GM12865 (cell line): ENCODE results near the gene CNN3.

Experiments used
- DNase-seq: peaks from one replicate; pipeline ENCODE4 v3.0.0; 2010; ENCODE audit warnings: low read depth
- H3K4me3 ChIP-seq: 2 replicates; pipeline ENCODE4 v1.5.1; 2011; ENCODE audit warnings: mild to moderate bottlenecking, low read depth, low read length, control low read depth
- CTCF ChIP-seq: IDR thresholded peaks from 2 replicates; pipeline ENCODE4 v1.5.1; 2011; ENCODE audit warnings: low read length, control low read depth, low read depth, inconsistent platforms; ENCODE audit not compliant: insufficient read depth; ENCODE audit errors: missing control alignments

The CNN3 gene

GRCh38 chr1:94859174-94859573, 67.7 kb downstream of the CNN3 start:
- DNase-seq, result no peak
- no peak for TF ChIP-seq CTCF
- H3K4me3 ChIP-seq, result no peak overlapping the region

GRCh38 chr1:94858276-94858675, 68.6 kb downstream of the CNN3 start:
- DNase-seq, result no peak
- no peak overlapping the region for H3K4me3 ChIP-seq
- no peak for TF ChIP-seq CTCF

- no peak for TF ChIP-seq CTCF
- no peak for DNase-seq
- H3K4me3 ChIP-seq, result no peak overlapping the region
These were observed 70.0 kb downstream of the CNN3 start for GRCh38 chr1:94856868-94857267.

GRCh38 chr1:94856004-94856403, 70.9 kb downstream of the CNN3 start:
- no peak for DNase-seq
- no peak for TF ChIP-seq CTCF
- H3K4me3 ChIP-seq, result no peak overlapping the region

GRCh38 chr1:94855307-94855700, 71.6 kb downstream of the CNN3 start:
- DNase-seq, result no peak
- no peak for TF ChIP-seq CTCF
- H3K4me3 ChIP-seq, result no peak overlapping the region

GRCh38 chr1:94854458-94855306, 72.2 kb downstream of the CNN3 start:
- DNase-seq, result peak; percentile 86
- H3K4me3 ChIP-seq, result peak overlapping the region; percentile 49
- TF ChIP-seq CTCF, result peak; percentile 91

- no peak for TF ChIP-seq CTCF
- no peak overlapping the region for H3K4me3 ChIP-seq
- DNase-seq, result no peak
These were observed 74.1 kb downstream of the CNN3 start for GRCh38 chr1:94852788-94853187.
